Astrocyte (in vitro differentiated cells and primary cell): Measurements from ENCODE around the gene EVX1. TPM values are rescaled to one million over a fixed set of nuclear protein-coding genes. Genes with fewer than 3 reads are reported as not detected.
A peak's percentile ranks its signal among the peaks of the same experiment; 100 is the strongest.

Source experiments
- DNase-seq: peaks from one replicate; pipeline ENCODE4 v3.0.0-alpha.2; 2010; ENCODE audit warnings: low read depth
- FAIRE-seq: peaks from 2 replicates; lab custom pipeline; 2011; peaks lifted over from hg19 to GRCh38; lab: Jason Lieb, UNC
- H2AFZ ChIP-seq: 2 replicates; pipeline ENCODE4 v1.6.0; 2012; ENCODE audit warnings: low read depth, low read length, inconsistent platforms
- H3K27ac ChIP-seq: 2 replicates; pipeline ENCODE4 v1.5.1; 2011; ENCODE audit warnings: low read depth, low read length, inconsistent platforms
- H3K27me3 ChIP-seq: 2 replicates; pipeline ENCODE4 v1.6.0; 2011; ENCODE audit warnings: low read length, inconsistent platforms; ENCODE audit not compliant: insufficient read depth
- H3K36me3 ChIP-seq: 2 replicates; pipeline ENCODE4 v1.5.1; 2011; ENCODE audit warnings: low read length, inconsistent platforms; ENCODE audit not compliant: insufficient read depth
- H3K4me1 ChIP-seq: 2 replicates; pipeline ENCODE4 v1.5.1; 2011; ENCODE audit warnings: low read length, inconsistent platforms; ENCODE audit not compliant: insufficient read depth
- H3K4me2 ChIP-seq: 2 replicates; pipeline ENCODE4 v1.6.0; 2012; ENCODE audit warnings: low read length, inconsistent platforms
- H3K4me3 ChIP-seq: 2 replicates; pipeline ENCODE4 v1.5.1; 2011; ENCODE audit warnings: low read depth, mild to moderate bottlenecking, low read length, inconsistent platforms; ENCODE audit not compliant: insufficient read depth
- H3K79me2 ChIP-seq: 2 replicates; pipeline ENCODE4 v1.6.0; 2012; ENCODE audit warnings: mild to moderate bottlenecking, low read length, inconsistent platforms; ENCODE audit not compliant: insufficient read depth
- H3K9ac ChIP-seq: 2 replicates; pipeline ENCODE4 v1.6.0; 2012; ENCODE audit warnings: mild to moderate bottlenecking, low read length, inconsistent platforms
- H3K9me3 ChIP-seq: 2 replicates; pipeline ENCODE4 v1.5.1; 2012; ENCODE audit warnings: low read depth, mild to moderate bottlenecking, low read length, inconsistent platforms; ENCODE audit not compliant: insufficient read depth
- H4K20me1 ChIP-seq: 2 replicates; pipeline ENCODE4 v1.6.0; 2012; ENCODE audit warnings: low read length, inconsistent platforms; ENCODE audit not compliant: insufficient read depth
- H3K27ac Mint-ChIP-seq: one replicate; pipeline ENCODE4 v1.8.0; 2021; ENCODE audit warnings: mild to moderate bottlenecking, mixed read lengths; ENCODE audit not compliant: unreplicated experiment
- H3K27me3 Mint-ChIP-seq: one replicate; pipeline ENCODE4 v1.8.0; 2021; ENCODE audit warnings: low read depth, mixed read lengths; ENCODE audit not compliant: unreplicated experiment
- H3K36me3 Mint-ChIP-seq: one replicate; pipeline ENCODE4 v1.8.0; 2021; ENCODE audit warnings: low read depth, mixed read lengths; ENCODE audit not compliant: unreplicated experiment
- H3K4me1 Mint-ChIP-seq: one replicate; pipeline ENCODE4 v1.8.0; 2021; ENCODE audit warnings: low read depth, mixed read lengths; ENCODE audit not compliant: unreplicated experiment
- H3K4me3 Mint-ChIP-seq: one replicate; pipeline ENCODE4 v1.8.0; 2021; ENCODE audit warnings: mild to moderate bottlenecking, moderate library complexity, mixed read lengths; ENCODE audit not compliant: unreplicated experiment
- H3K9me3 Mint-ChIP-seq: one replicate; pipeline ENCODE4 v1.8.0; 2021; ENCODE audit warnings: mild to moderate bottlenecking, mixed read lengths; ENCODE audit not compliant: unreplicated experiment
- CTCF ChIP-seq: IDR thresholded peaks from 2 replicates; pipeline ENCODE4 v1.5.1; 2011; ENCODE audit warnings: low read depth, mild to moderate bottlenecking, inconsistent platforms, low read length, moderate library complexity; ENCODE audit not compliant: insufficient read depth
- EZH2 ChIP-seq: IDR thresholded peaks from 2 replicates; pipeline ENCODE4 v1.6.1; 2012; ENCODE audit warnings: mild to moderate bottlenecking, low read length, inconsistent platforms; ENCODE audit not compliant: insufficient read depth
- total RNA-seq: library from RNA; stranded (reverse); gene quantifications from 2 replicates; pipeline ENCODE4 v1.2.1, GENCODE V29; 2021

EVX1 gene
- total RNA-seq, 1 donor from 2014 or later = not detected

GRCh38 chr7:27205325-27206280 lies 37.0 kb upstream of the EVX1 start:
- H3K27ac ChIP-seq = no peak overlapping the region
- DNase-seq = no peak
- no peak overlapping the region for H3K4me3 ChIP-seq
- peaks cover 100% of the 10 kb centered on the region for H3K27me3 ChIP-seq
- no peaks in the 10 kb centered on the region for H3K79me2 ChIP-seq
- Mint-ChIP-seq H3K36me3 (no peaks in the 10 kb centered on the region), H3K9me3 (peaks cover 13% of the 10 kb centered on the region), H3K27me3 (peaks cover 97% of the 10 kb centered on the region), H3K27ac (peak overlapping the region; percentile 41), H3K4me1 (no peaks in the 10 kb centered on the region), H3K4me3 (no peak overlapping the region)
- H3K4me1 ChIP-seq = peaks cover 13% of the 10 kb centered on the region
- H2AFZ ChIP-seq = no peak overlapping the region
- no peaks in the 10 kb centered on the region for H3K36me3 ChIP-seq
- FAIRE-seq = no peak
- TF ChIP-seq EZH2 (peak; percentile 92), CTCF (no peak)
- H3K9ac ChIP-seq = no peak overlapping the region
- peaks cover 35% of the 10 kb centered on the region for H4K20me1 ChIP-seq
- peak overlapping the region; percentile 47 for H3K4me2 ChIP-seq
- peaks cover 5% of the 10 kb centered on the region for H3K9me3 ChIP-seq

DNA sequence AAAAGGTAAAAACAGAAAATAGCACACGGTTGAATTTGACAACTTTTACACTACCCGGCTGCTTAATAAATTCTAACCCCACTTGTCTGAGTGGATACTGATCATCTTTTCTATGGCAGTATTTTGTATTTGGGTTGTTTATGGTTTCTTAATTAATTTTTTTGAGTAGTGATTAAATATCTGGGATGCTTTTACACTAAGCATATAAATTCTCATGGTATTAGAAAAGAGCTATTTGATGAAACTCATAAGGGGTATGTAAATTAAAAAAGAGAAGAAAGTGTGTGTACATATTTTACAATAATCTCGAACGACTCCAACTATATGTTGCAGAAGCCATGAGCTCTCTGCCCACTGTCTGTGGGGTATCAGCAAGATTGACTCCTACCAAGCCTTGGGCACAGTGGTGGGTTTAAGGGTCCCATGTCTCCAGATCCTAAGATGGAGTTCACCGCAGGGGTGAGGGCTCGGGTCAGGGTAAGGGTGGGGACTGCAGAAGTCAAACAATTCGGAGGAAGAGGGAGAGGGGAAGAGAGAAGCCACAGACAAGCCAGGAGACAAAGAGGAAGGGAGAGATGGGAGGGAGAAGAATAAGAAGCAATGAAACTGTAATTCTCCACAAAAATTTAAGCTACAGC lies 35.1 kb upstream of the EVX1 start:
- DNase-seq (no peak), FAIRE-seq (no peak)
- Histone ChIP-seq H3K4me1 (peaks cover 15% of the 10 kb centered on the region), H3K9ac (no peak overlapping the region), H4K20me1 (peaks cover 17% of the 10 kb centered on the region), H3K27me3 (peaks cover 100% of the 10 kb centered on the region), H2AFZ (no peak overlapping the region), H3K4me2 (no peak overlapping the region), H3K79me2 (no peaks in the 10 kb centered on the region), H3K4me3 (no peak overlapping the region), H3K27ac (no peak overlapping the region), H3K36me3 (no peaks in the 10 kb centered on the region), H3K9me3 (no peaks in the 10 kb centered on the region)
- H3K4me1 Mint-ChIP-seq = no peaks in the 10 kb centered on the region
- no peak overlapping the region for H3K4me3 Mint-ChIP-seq
- peaks cover 8% of the 10 kb centered on the region for H3K9me3 Mint-ChIP-seq
- no peaks in the 10 kb centered on the region for H3K36me3 Mint-ChIP-seq
- no peak overlapping the region for H3K27ac Mint-ChIP-seq
- H3K27me3 Mint-ChIP-seq = peaks cover 95% of the 10 kb centered on the region
- TF ChIP-seq EZH2 (peak; percentile 15), CTCF (no peak)
